H1 (cell line): ENCODE results near the gene ZNF25. TPM values are rescaled to one million over a fixed set of nuclear protein-coding genes. Genes with fewer than 3 reads are reported as not detected.

ENCODE experiments used
- CTCF ChIA-PET: fragments of 300-600 bp; sonication (Branson Sonifier 250); formaldehyde crosslinking; loops from one replicate; lab custom pipeline; 2021; ENCODE audit not compliant: partially characterized antibody; lab: Charles Lee
- POLR2A ChIA-PET: fragments of 300-600 bp; sonication (Branson Sonifier 250); formaldehyde crosslinking; loops from one replicate; lab custom pipeline; 2021; ENCODE audit warnings: inconsistent platforms; ENCODE audit not compliant: partially characterized antibody; lab: Charles Lee
- DNase-seq, 2 experiments: peaks; one replicate each; pipeline versions ENCODE4 v3.0.0 to v3.0.0-alpha.2; 2010 to 2022; ENCODE audit warnings: low spot score in 2 of 2, low read depth in 1 of 2, mixed read lengths in 1 of 2
- FAIRE-seq: peaks from 2 replicates; lab custom pipeline; 2011; peaks lifted over from hg19 to GRCh38; lab: Jason Lieb, UNC
- H2AFZ ChIP-seq: 2 replicates; pipeline ENCODE4 v1.8.1; 2012; ENCODE audit warnings: low read length, inconsistent platforms
- H2AK5ac ChIP-seq: 2 replicates; pipeline ENCODE4 v1.6.1; 2013; ENCODE audit warnings: low read depth, low read length
- H2BK120ac ChIP-seq: replicated peaks from 2 replicates; pipeline ENCODE3; 2013; ENCODE audit warnings: low read depth, low read length, inconsistent platforms
- H2BK12ac ChIP-seq: 2 replicates; pipeline ENCODE4 v1.6.1; 2013; ENCODE audit warnings: low read depth, low read length
- H2BK15ac ChIP-seq: 2 replicates; pipeline ENCODE4 v1.6.1; 2013; ENCODE audit warnings: low read length
- H2BK20ac ChIP-seq: 2 replicates; pipeline ENCODE4 v1.6.1; 2013; ENCODE audit warnings: low read length
- H2BK5ac ChIP-seq: 2 replicates; pipeline ENCODE4 v1.6.1; 2013; ENCODE audit warnings: low read depth, low read length
- H3K14ac ChIP-seq: 2 replicates; pipeline ENCODE4 v1.6.1; 2013; ENCODE audit warnings: inconsistent platforms; ENCODE audit not compliant: insufficient read length
- H3K18ac ChIP-seq: 2 replicates; pipeline ENCODE4 v1.6.1; 2013; ENCODE audit warnings: low read length; ENCODE audit errors: extremely low read depth
- H3K23ac ChIP-seq: 2 replicates; pipeline ENCODE4 v1.6.1; 2013; ENCODE audit warnings: inconsistent platforms; ENCODE audit not compliant: insufficient read length
- H3K23me2 ChIP-seq: 2 replicates; pipeline ENCODE4 v1.6.1; 2013; ENCODE audit warnings: low read depth, low read length
- H3K27ac ChIP-seq: 2 replicates; pipeline ENCODE4 v1.6.1; 2011; ENCODE audit warnings: low read depth, low read length, inconsistent platforms
- H3K27me3 ChIP-seq, 4 experiments: replicated peaks in 1 of 4; 1 replicate in 1 of 4; 2 replicates in 3 of 4; pipeline versions ENCODE4 v1.6.1 to v1.8.1; 2011 to 2013; ENCODE audit warnings: low read length in 3 of 4, mild to moderate bottlenecking in 3 of 4, inconsistent platforms in 2 of 4, mixed read lengths in 2 of 4, moderate library complexity in 1 of 4; ENCODE audit not compliant: control insufficient read depth in 3 of 4, insufficient read depth in 3 of 4; ENCODE audit errors: extremely low read depth in 1 of 4
- H3K36me3 ChIP-seq, 4 experiments: 2 replicates each; pipeline versions ENCODE4 v1.6.1 to v1.8.1; 2011 to 2013; ENCODE audit warnings: mild to moderate bottlenecking in 4 of 4, low read length in 3 of 4, moderate library complexity in 2 of 4, control low read depth in 1 of 4, inconsistent platforms in 1 of 4; ENCODE audit not compliant: insufficient read depth in 4 of 4, control insufficient read depth in 2 of 4
- H3K4ac ChIP-seq: replicated peaks from 2 replicates; pipeline ENCODE3; 2013; ENCODE audit warnings: low read length, low read depth, mixed read lengths, inconsistent platforms; ENCODE audit not compliant: insufficient read length
- H3K4me1 ChIP-seq, 4 experiments: replicated peaks in 1 of 4; 1 replicate in 1 of 4; 2 replicates in 3 of 4; pipeline versions ENCODE4 v1.6.1 to v1.8.1; 2011 to 2013; ENCODE audit warnings: low read length in 3 of 4, inconsistent platforms in 2 of 4, mixed read lengths in 1 of 4; ENCODE audit not compliant: insufficient read depth in 4 of 4, control insufficient read depth in 3 of 4
- H3K4me2 ChIP-seq, 2 experiments: 2 replicates each; pipeline versions ENCODE4 v1.6.1 to v1.8.1; 2011 to 2013; ENCODE audit warnings: low read depth in 2 of 2, low read length in 2 of 2, control low read depth in 1 of 2, inconsistent platforms in 1 of 2, mild to moderate bottlenecking in 1 of 2; ENCODE audit not compliant: insufficient read depth in 1 of 2
- H3K4me3 ChIP-seq, 4 experiments: fragments of 200-600, 300-600 bp in 1 of 4; sonication (generic), shearing (Covaris generic), sonication (Bioruptor Twin) in 1 of 4; 2 replicates each; pipeline versions ENCODE4 v1.5.1 to v1.8.1; 2011 to 2016; ENCODE audit warnings: low read length in 4 of 4, low read depth in 3 of 4, control low read depth in 2 of 4, inconsistent platforms in 2 of 4, mild to moderate bottlenecking in 2 of 4, mixed read lengths in 1 of 4, moderate library complexity in 1 of 4; ENCODE audit not compliant: insufficient read depth in 2 of 4; ENCODE audit errors: extremely low read depth in 1 of 4
- H3K56ac ChIP-seq: replicated peaks from 2 replicates; pipeline ENCODE3; 2013; ENCODE audit warnings: low read depth, mild to moderate bottlenecking, mixed read lengths, low read length, inconsistent platforms; ENCODE audit not compliant: insufficient read length
- H3K79me1 ChIP-seq: 2 replicates; pipeline ENCODE4 v1.6.1; 2013; ENCODE audit warnings: low read depth, low read length, control low read depth
- H3K79me2 ChIP-seq, 2 experiments: 2 replicates each; pipeline versions ENCODE4 v1.6.1 to v1.8.1; 2012 to 2013; ENCODE audit warnings: low read length in 2 of 2, mild to moderate bottlenecking in 2 of 2, inconsistent platforms in 1 of 2; ENCODE audit not compliant: insufficient read depth in 2 of 2, control insufficient read depth in 1 of 2
- H3K9ac ChIP-seq, 4 experiments: replicated peaks in 1 of 4; 1 replicate in 1 of 4; 2 replicates in 3 of 4; pipeline versions ENCODE4 v1.6.1 to v1.8.1; 2011 to 2013; ENCODE audit warnings: low read depth in 3 of 4, low read length in 3 of 4, control low read depth in 2 of 4, mild to moderate bottlenecking in 2 of 4, moderate library complexity in 2 of 4, inconsistent platforms in 1 of 4; ENCODE audit errors: extremely low read depth in 1 of 4
- H3K9me3 ChIP-seq, 2 experiments: 2 replicates each; pipeline versions ENCODE4 v1.6.1 to v1.8.1; 2012 to 2013; ENCODE audit warnings: mild to moderate bottlenecking in 2 of 2, moderate library complexity in 2 of 2, control low read depth in 1 of 2, inconsistent platforms in 1 of 2, low read depth in 1 of 2, low read length in 1 of 2, mixed read lengths in 1 of 2; ENCODE audit not compliant: insufficient read depth in 2 of 2
- H4K20me1 ChIP-seq, 2 experiments: replicated peaks in 1 of 2; 2 replicates each; pipeline versions ENCODE3 to v1.8.1; 2011 to 2013; ENCODE audit warnings: inconsistent platforms in 2 of 2, low read length in 2 of 2, mild to moderate bottlenecking in 1 of 2; ENCODE audit not compliant: insufficient read depth in 2 of 2, control insufficient read depth in 1 of 2
- H4K5ac ChIP-seq: 2 replicates; pipeline ENCODE4 v1.6.1; 2013; ENCODE audit warnings: low read length, low read depth, mixed read lengths, inconsistent platforms; ENCODE audit not compliant: insufficient read length
- H4K8ac ChIP-seq: 2 replicates; pipeline ENCODE4 v1.8.0; 2013; ENCODE audit warnings: mild to moderate bottlenecking, moderate library complexity, low read length, inconsistent platforms; ENCODE audit not compliant: insufficient read depth; ENCODE audit errors: extremely low read depth
- H4K91ac ChIP-seq: replicated peaks from 2 replicates; pipeline ENCODE3; 2013; ENCODE audit warnings: low read length, mixed read lengths, inconsistent platforms; ENCODE audit not compliant: insufficient read length
- CHD1 ChIP-seq: IDR thresholded peaks from 2 replicates; pipeline ENCODE4 v1.6.1; 2012; ENCODE audit warnings: low read depth, low read length, improper control_type of control experiment
- CTBP2 ChIP-seq: IDR thresholded peaks from 2 replicates; pipeline ENCODE4 v1.7.0; 2011; ENCODE audit warnings: borderline replicate concordance, mild to moderate bottlenecking, moderate library complexity, mixed read lengths, low read length; ENCODE audit not compliant: insufficient read depth, insufficient read length
- KDM1A ChIP-seq: fragments of 200-600, 300-600 bp; sonication (generic); IDR thresholded peaks from 2 replicates; pipeline ENCODE4 v1.7.1; 2016; ENCODE audit warnings: mild to moderate bottlenecking, low read length, borderline replicate concordance
- RXRA ChIP-seq: IDR thresholded peaks from 2 replicates; pipeline ENCODE4 v1.6.1; 2011; ENCODE audit warnings: low read depth, mild to moderate bottlenecking, low read length, moderate library complexity; ENCODE audit not compliant: insufficient read depth
- SAP30 ChIP-seq: fragments of 300-600 bp; sonication (generic); IDR thresholded peaks from 2 replicates; pipeline ENCODE4 v1.7.1; 2012; ENCODE audit warnings: low read length, moderate library complexity, mild to moderate bottlenecking, inconsistent platforms; ENCODE audit not compliant: insufficient read depth, insufficient replicate concordance
- SIN3A ChIP-seq, 2 experiments: IDR thresholded peaks in 1 of 2; conservative IDR thresholded peaks in 1 of 2; 2 replicates each; pipeline ENCODE4 v1.6.1; 2011 to 2012; ENCODE audit warnings: low read length in 2 of 2, improper control_type of control experiment in 1 of 2, low read depth in 1 of 2, mild to moderate bottlenecking in 1 of 2
- SIRT6 ChIP-seq: IDR thresholded peaks from one replicate; pipeline ENCODE4 v1.7.1; 2012; ENCODE audit warnings: low read length, inconsistent platforms
- polyA plus RNA-seq, 7 experiments: library from polyadenylated mRNA; depleted of rRNA in 3 of 7; stranded (reverse) in 5 of 7; unstranded in 2 of 7; fragments of >200 nt in 5 of 7; fragments of 200-250 nt in 2 of 7; gene quantifications; 1 replicate in 5 of 7; 2 replicates in 1 of 7; 4 replicates in 1 of 7; pipeline versions ENCODE4 v1.2.1 to v1.2.3, GENCODE V29; 2011 to 2013; ENCODE audit warnings: missing spikeins in 2 of 7, mixed read lengths in 2 of 7
- total RNA-seq: library from RNA; stranded (reverse); fragmentation: NEBNext Ultra II Directional; extraction: Animal tissue kit (Norgen Biotek cat#: 25700); gene quantifications from 2 replicates; pipeline ENCODE4 v1.2.1, GENCODE V29; 2021

ZNF25 gene
- total and polyA plus RNA-seq, 2 of the 8 experiments (the other 6 are each of a cell fraction or from before 2014, with no cell fraction given) = 0.17 to 1.3 TPM

DNA sequence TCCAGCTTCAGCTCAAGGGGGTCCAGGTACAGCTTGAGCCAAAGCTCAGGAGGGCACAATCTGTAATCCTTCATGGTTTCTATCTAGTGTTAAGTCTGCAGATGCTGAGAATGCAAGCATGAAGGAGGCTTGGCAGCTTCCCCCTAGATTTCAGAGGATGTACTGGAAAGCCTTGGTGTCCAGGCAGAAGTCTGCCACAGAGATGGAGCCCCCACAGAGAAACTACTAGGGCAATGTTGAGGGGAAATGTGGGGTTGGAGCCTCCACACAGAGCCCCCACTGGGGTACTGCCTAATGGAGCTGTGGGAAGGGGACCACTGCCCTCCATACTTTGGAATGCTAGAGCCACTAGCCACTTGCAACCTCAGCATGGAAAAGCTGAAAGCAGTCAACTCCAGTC, 11.4 kb downstream of the ZNF25 start:
- H2BK5ac ChIP-seq = no peak overlapping the region
- no peak overlapping the region for H3K4me3 ChIP-seq
- peaks cover 49 to 71% of the 10 kb centered on the region in 2 experiments for H3K9me3 ChIP-seq
- no peak overlapping the region for H2BK120ac ChIP-seq
- FAIRE-seq (no peak), DNase-seq (no peak)
- no peaks in the 10 kb centered on the region for H3K79me2 ChIP-seq
- no peak overlapping the region for H2BK15ac ChIP-seq
- CTCF ChIA-PET = no interaction called here
- H3K4me1 ChIP-seq = no peaks in the 10 kb centered on the region
- no peak overlapping the region for H3K18ac ChIP-seq
- H2AK5ac ChIP-seq = no peak overlapping the region
- no peak overlapping the region for H4K5ac ChIP-seq
- no peak overlapping the region for H2BK12ac ChIP-seq
- H3K23ac ChIP-seq = no peak overlapping the region
- no peaks in the 10 kb centered on the region for H4K20me1 ChIP-seq
- H3K4me2 ChIP-seq = no peak overlapping the region
- no peak overlapping the region for H3K4ac ChIP-seq
- TF ChIP-seq SIRT6 (no peak), CTBP2 (no peak), KDM1A (no peak), SAP30 (no peak), CHD1 (no peak), SIN3A (conservative IDR thresholded peaks at IDR 0.05 in 1 of 2, IDR thresholded peaks at IDR 0.05 in 1 of 2; ENCODE audit: low read depth in 1 of 2, low read length in 2 of 2) (no peak), RXRA (no peak)
- no peak overlapping the region for H4K8ac ChIP-seq
- no peak overlapping the region for H2AFZ ChIP-seq
- no peak overlapping the region for H4K91ac ChIP-seq
- H3K27me3 ChIP-seq = no peaks in the 10 kb centered on the region
- no peak overlapping the region for H3K9ac ChIP-seq
- no peak overlapping the region for H3K27ac ChIP-seq
- no peak overlapping the region for H3K56ac ChIP-seq
- H3K36me3 ChIP-seq = no peaks in the 10 kb centered on the region
- no peak overlapping the region for H2BK20ac ChIP-seq
- no peak overlapping the region for H3K14ac ChIP-seq
- POLR2A ChIA-PET = no interaction called here
- H3K23me2 ChIP-seq = no peaks in the 10 kb centered on the region
- no peaks in the 10 kb centered on the region for H3K79me1 ChIP-seq
